Pancreas (tissue), 10 donors: Measurements from ENCODE around the gene SVOP. TPM values are rescaled to one million over a fixed set of nuclear protein-coding genes. Genes with fewer than 3 reads are reported as not detected.

Experiments used
- ATAC-seq, 4 donors: fragments of 200-7000 bp; cut with Tn5 transposase; one replicate each; pipeline versions ENCODE4 v1.8.0 to v1.9.1; 2020; ENCODE audit warnings: mild to moderate bottlenecking in 4 of 4, moderate library complexity in 4 of 4
- DNase-seq, 6 donors: peaks; one replicate each; pipeline ENCODE4 v3.0.0-alpha.2; 2020
- FAIRE-seq: peaks from 2 replicates; lab custom pipeline; 2012; peaks lifted over from hg19 to GRCh38; lab: Jason Lieb, UNC
- H3K27ac ChIP-seq, 4 donors: fragments of 200-600 bp; sonication (generic); 1 replicate in 3 of 4; 2 replicates in 1 of 4; pipeline versions ENCODE4 v1.5.0 to v1.8.0; 2020
- H3K27me3 ChIP-seq, 4 donors: fragments of 200-600 bp; one replicate each; pipeline ENCODE4 v1.8.0; 2021
- H3K36me3 ChIP-seq, 3 donors: fragments of 200-600 bp; sonication (generic) in 1 of 3; one replicate each; pipeline versions ENCODE4 v1.5.0 to v1.8.0; 2020 to 2021
- H3K4me1 ChIP-seq, 3 donors: fragments of 200-600 bp; one replicate each; pipeline ENCODE4 v1.8.0; 2021
- H3K4me3 ChIP-seq, 4 donors: fragments of 200-600 bp; sonication (generic) in 2 of 4; one replicate each; pipeline versions ENCODE4 v1.5.0 to v1.8.0; 2020 to 2021
- H3K9me3 ChIP-seq, 4 donors: fragments of 200-600 bp; one replicate each; pipeline ENCODE4 v1.8.0; 2021
- WGBS, 2 donors: extraction: QIAGEN DNeasy Blood & Tissue Kit; methylation state at CpG; one replicate each; pipeline ENCODE4 v1.1.7; 2013; 5-methylcytosine and 5-hydroxymethylcytosine counted together
- intact Hi-C, 3 donors: fragments of 100-400 bp; cut with DNase I; formaldehyde crosslinking; loops; one replicate each; pipeline versions ENCODE4 v1.11.1 to v1.14.2; 2022
- polyA plus RNA-seq, 2 donors: library from polyadenylated mRNA; stranded (reverse); fragments of 200-250 nt; gene quantifications; one replicate each; pipeline ENCODE4 v1.2.3, GENCODE V29; 2013
- total RNA-seq, 6 donors: library from RNA; stranded (reverse); fragmentation: NEBNext Ultra II Directional in 4 of 6; extraction: Animal tissue kit (Norgen Biotek cat#: 25700) in 4 of 6; gene quantifications; one replicate each; pipeline versions ENCODE4 v1.2.1 to v1.2.4, GENCODE V29; 2021 to 2023
- TF ChIP-seq, protein P1 (sequence below), 4 donors: fragments of 200-600 bp; sonication (generic) in 3 of 4; IDR thresholded peaks; one replicate each; pipeline versions ENCODE4 v1.5.0 to v1.8.0; 2021; ENCODE audit warnings: antibody characterized with exemption in 4 of 4
- donor health status: healthy with polysubstance abuse.
- donor health status: DM: no; HTN: no; CAD: no; lungs with moderate emphysema.
- donor health status: DM: no; HTN: no; CAD: no.
- donor health status: control.
- donor health status: control.
- donor health status: Bipolar disorder and iron deficiency.
- donor health status: DM: yes; HTN: yes; CAD: no.
- donor health status: DM: no; HTN: no; CAD: no.
- donor health status: DM: no; HTN: no; CAD: no.
- donor health status: DM: yes; HTN: yes; CAD: no.

Gene SVOP
- total and polyA plus RNA-seq, 8 donors, result 0.13 to 4.3 (median 0.88) TPM

DNA sequence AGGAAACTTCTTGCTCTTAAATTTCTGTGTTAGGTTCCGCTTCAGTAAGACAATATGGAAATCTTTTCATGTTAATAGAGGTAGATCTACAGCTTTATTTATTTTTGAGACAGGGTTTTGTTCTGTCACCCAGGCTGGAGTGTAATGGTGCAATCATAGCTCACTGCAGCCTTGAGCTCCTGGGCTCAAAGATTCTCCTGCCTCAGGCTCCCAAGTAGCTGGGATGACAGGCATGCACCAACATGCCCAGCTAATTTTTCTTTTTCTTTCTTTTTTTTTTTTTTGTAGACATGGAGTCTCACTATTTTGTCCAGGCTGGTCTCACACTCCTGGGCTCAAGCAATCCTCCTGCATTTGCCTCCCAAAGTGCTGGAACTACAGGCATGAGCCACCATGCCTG, 70.9 kb downstream of the SVOP start:
- Histone ChIP-seq H3K4me1 (peaks cover 0 to 3% (median 0%) of the 10 kb centered on the region in 3 donors), H3K36me3 (no peaks in the 10 kb centered on the region), H3K27me3 (no peaks in the 10 kb centered on the region), H3K4me3 (no peak overlapping the region), H3K9me3 (no peaks in the 10 kb centered on the region), H3K27ac (no peak overlapping the region)
- DNase-seq (no peak), ATAC-seq (no peak), FAIRE-seq (no peak)
- intact Hi-C loops, result no loop called here
- TF ChIP-seq, protein P1, sequence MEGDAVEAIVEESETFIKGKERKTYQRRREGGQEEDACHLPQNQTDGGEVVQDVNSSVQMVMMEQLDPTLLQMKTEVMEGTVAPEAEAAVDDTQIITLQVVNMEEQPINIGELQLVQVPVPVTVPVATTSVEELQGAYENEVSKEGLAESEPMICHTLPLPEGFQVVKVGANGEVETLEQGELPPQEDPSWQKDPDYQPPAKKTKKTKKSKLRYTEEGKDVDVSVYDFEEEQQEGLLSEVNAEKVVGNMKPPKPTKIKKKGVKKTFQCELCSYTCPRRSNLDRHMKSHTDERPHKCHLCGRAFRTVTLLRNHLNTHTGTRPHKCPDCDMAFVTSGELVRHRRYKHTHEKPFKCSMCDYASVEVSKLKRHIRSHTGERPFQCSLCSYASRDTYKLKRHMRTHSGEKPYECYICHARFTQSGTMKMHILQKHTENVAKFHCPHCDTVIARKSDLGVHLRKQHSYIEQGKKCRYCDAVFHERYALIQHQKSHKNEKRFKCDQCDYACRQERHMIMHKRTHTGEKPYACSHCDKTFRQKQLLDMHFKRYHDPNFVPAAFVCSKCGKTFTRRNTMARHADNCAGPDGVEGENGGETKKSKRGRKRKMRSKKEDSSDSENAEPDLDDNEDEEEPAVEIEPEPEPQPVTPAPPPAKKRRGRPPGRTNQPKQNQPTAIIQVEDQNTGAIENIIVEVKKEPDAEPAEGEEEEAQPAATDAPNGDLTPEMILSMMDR (IDR thresholded peaks at IDR 0.05), result no peak
- WGBS, 2 donors, result 88 to 100% methylated on average over 1 of the region's 1 CpG

DNA sequence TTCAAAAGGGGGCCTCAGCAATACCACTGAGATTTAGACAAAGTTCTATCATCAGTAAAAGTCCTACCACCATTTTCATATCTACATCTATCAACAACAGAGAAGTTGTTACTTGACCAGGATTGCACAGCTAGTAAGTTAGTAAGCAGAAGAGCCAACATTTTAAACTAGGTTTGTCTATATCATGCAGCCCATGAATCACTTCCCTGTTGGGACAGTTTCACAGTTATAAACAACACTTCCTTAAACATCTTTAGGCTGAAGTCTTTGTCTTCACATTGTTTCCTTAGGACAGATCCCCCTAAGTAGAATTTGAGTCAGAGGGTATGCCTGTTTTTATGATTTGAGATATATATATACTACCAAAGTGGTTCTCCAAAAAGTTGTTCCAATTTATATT, 72.5 kb downstream of the SVOP start:
- DNase-seq, result no peak
- no peak overlapping the region for H3K27ac ChIP-seq
- H3K9me3 ChIP-seq, result no peaks in the 10 kb centered on the region
- peaks cover 0 to 3% (median 0%) of the 10 kb centered on the region in 3 donors for H3K4me1 ChIP-seq
- H3K27me3 ChIP-seq, result no peaks in the 10 kb centered on the region
- no peaks in the 10 kb centered on the region for H3K36me3 ChIP-seq
- no peak overlapping the region for H3K4me3 ChIP-seq
- intact Hi-C loops, result no loop called here
- FAIRE-seq, result no peak
- peak in 1 of 4 donors; percentile 35 for ATAC-seq
- TF ChIP-seq, protein P1 (IDR thresholded peaks at IDR 0.05), result no peak

DNA sequence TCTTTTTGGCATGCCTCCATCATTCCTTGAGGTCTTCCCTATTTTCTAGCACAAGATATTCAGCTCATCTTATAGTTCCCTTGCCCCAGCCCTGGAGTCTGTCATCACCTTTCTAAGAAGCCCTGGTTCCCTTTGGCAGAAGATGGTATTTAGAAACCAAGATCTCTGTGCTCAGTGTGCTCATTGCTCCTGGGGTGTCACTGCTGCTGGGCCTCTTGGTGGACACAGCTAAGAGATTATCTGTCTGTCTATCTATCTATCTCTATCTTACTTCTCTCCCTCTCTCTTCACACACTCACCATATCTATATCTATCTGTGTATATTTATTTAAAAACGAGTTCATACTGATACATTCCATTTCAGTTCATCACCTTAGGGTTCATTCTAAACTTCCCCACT, 73.8 kb downstream of the SVOP start:
- TF ChIP-seq, protein P1 (IDR thresholded peaks at IDR 0.05), result no peak
- Histone ChIP-seq H3K9me3 (no peaks in the 10 kb centered on the region), H3K4me1 (peaks cover 0 to 3% (median 0%) of the 10 kb centered on the region in 3 donors), H3K27ac (no peak overlapping the region), H3K36me3 (no peaks in the 10 kb centered on the region), H3K4me3 (no peak overlapping the region), H3K27me3 (no peaks in the 10 kb centered on the region)
- no peak for ATAC-seq
- intact Hi-C loops, result no loop called here
- FAIRE-seq, result no peak
- no peak for DNase-seq
- WGBS, 2 donors, result 13 to 38% methylated on average over 1 of the region's 1 CpG

DNA sequence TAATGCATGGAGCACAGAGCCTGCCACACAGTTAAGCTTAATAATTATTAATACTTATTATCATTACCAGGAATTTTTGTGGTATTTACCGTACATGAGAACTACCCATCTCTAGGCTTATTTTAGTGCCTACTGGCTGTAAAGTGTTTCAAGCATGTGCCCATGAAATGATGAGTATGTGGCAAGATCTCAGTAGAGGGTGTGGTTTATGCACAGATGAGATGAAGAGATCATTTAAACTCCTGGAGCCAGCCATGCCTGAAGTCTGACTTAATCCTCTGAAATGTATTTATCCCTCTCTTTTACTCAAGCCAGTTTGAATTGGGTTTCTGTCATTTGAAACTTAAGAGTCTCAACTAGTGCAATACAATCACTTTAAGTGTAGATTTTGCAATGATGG, 80.7 kb downstream of the SVOP start:
- ATAC-seq, result no peak
- TF ChIP-seq, protein P1 (IDR thresholded peaks at IDR 0.05), result no peak
- 46 to 47% methylated on average over 1 of the region's 1 CpG for WGBS, 2 donors
- H3K4me1 ChIP-seq, result no peaks in the 10 kb centered on the region
- intact Hi-C loops, result no loop called here
- no peaks in the 10 kb centered on the region for H3K27me3 ChIP-seq
- no peak for DNase-seq
- no peak overlapping the region for H3K4me3 ChIP-seq
- no peak for FAIRE-seq
- H3K27ac ChIP-seq, result no peak overlapping the region
- no peaks in the 10 kb centered on the region for H3K36me3 ChIP-seq
- no peaks in the 10 kb centered on the region for H3K9me3 ChIP-seq

DNA sequence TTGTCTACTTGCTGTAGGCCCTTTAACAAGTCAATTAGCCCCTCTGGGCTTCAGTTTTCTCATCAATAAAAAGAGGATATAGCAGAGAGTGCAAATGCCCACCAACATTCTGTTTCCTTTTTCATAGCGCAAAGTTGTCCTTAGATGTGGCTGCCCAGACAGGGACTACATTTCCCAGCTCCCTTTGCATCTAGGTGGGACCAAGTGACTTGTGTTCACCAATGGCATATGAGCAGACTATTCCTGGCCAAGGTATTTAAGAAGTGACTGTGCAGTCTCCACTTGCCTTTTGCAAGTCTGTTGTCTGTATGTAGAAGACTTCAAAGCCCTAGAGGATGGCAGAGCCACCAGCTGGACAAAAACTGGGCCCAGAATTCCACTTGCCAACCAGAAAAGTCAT, 81.3 kb downstream of the SVOP start:
- no peak for FAIRE-seq
- peak in 3 of 4 donors; percentile 54 to 73 (median 57) for ATAC-seq

More for the DNA sequence above, 81.3 kb downstream of the SVOP start:
- H3K27me3 ChIP-seq, result no peaks in the 10 kb centered on the region
- no peak for DNase-seq
- H3K4me1 ChIP-seq, result no peaks in the 10 kb centered on the region
- H3K9me3 ChIP-seq, result no peaks in the 10 kb centered on the region
- intact Hi-C loops, result no loop called here
- TF ChIP-seq, protein P1 (IDR thresholded peaks at IDR 0.05), result no peak
- no peak overlapping the region for H3K27ac ChIP-seq
- WGBS, 2 donors, result 63 to 77% methylated on average over 1 of the region's 1 CpG
- no peaks in the 10 kb centered on the region for H3K36me3 ChIP-seq
- H3K4me3 ChIP-seq, result no peak overlapping the region
